ENCODE data around the gene DLGAP1.

Gene DLGAP1

DNA sequence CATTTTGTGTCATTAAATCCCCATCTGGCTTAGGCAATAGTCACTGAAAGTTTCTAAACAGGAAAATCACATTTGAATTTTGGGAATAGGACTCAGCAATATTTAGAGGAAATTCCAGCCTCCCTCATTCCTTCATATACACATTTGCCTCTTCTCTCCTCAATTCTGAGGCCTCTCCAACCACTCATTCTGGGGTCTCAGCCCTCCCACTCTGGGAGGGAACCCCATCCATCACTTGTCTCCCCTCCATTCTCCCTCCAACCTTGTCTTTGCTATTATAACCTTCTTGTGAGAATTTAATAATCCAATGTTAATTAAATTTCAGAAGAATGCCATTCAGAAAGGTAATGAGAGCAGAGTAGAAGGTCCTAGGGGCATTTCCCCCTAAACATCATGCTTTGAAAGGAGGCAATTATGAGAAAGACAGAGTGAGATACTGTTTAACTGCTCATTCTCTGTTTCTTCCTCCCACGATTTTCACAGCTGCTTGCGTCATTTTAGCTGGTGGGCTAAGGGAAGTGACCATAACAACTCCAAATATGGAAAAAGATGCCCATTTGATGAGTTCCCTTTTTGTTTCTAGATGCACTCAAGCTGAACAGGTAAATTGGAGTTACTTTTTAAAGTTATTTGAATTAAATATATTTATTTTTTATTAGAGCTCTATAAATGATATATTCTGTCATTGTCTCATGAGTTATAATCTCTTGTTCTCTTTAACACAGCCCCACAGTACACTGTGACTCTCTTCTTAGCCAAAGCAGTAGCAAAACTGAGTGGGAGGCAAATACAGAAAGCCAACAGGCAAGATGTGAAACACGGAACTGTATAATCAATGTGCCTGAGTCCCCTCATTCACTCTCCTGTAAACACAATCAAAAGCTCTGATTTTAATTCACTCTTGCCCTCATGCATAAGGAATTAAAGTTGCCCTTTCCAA is 135.1 kb downstream of the DLGAP1 start:
- TF ChIP-seq TEAD4 (IDR thresholded peaks at IDR 0.05): no peak
- no peak for TF ChIP-seq CEBPB (IDR thresholded peaks at IDR 0.05)
- TF ChIP-seq RAD21 (IDR thresholded peaks at IDR 0.05; ENCODE audit: low read depth): no peak
- no peak for TF ChIP-seq CREB1 (IDR thresholded peaks at IDR 0.05; ENCODE audit: low read depth)
- TF ChIP-seq TCF12 (IDR thresholded peaks at IDR 0.05; ENCODE audit: low read depth): no peak
- TF ChIP-seq, protein P1, sequence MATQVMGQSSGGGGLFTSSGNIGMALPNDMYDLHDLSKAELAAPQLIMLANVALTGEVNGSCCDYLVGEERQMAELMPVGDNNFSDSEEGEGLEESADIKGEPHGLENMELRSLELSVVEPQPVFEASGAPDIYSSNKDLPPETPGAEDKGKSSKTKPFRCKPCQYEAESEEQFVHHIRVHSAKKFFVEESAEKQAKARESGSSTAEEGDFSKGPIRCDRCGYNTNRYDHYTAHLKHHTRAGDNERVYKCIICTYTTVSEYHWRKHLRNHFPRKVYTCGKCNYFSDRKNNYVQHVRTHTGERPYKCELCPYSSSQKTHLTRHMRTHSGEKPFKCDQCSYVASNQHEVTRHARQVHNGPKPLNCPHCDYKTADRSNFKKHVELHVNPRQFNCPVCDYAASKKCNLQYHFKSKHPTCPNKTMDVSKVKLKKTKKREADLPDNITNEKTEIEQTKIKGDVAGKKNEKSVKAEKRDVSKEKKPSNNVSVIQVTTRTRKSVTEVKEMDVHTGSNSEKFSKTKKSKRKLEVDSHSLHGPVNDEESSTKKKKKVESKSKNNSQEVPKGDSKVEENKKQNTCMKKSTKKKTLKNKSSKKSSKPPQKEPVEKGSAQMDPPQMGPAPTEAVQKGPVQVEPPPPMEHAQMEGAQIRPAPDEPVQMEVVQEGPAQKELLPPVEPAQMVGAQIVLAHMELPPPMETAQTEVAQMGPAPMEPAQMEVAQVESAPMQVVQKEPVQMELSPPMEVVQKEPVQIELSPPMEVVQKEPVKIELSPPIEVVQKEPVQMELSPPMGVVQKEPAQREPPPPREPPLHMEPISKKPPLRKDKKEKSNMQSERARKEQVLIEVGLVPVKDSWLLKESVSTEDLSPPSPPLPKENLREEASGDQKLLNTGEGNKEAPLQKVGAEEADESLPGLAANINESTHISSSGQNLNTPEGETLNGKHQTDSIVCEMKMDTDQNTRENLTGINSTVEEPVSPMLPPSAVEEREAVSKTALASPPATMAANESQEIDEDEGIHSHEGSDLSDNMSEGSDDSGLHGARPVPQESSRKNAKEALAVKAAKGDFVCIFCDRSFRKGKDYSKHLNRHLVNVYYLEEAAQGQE (IDR thresholded peaks at IDR 0.05; ENCODE audit: low read depth): no peak
- TF ChIP-seq TAF1 (IDR thresholded peaks at IDR 0.05; ENCODE audit: low read depth): no peak
- TF ChIP-seq FOXM1 (IDR thresholded peaks at IDR 0.05; ENCODE audit: borderline replicate concordance, low read depth): no peak
- TF ChIP-seq YY1 (IDR thresholded peaks at IDR 0.05; ENCODE audit: low read depth): no peak
- no peak for TF ChIP-seq EGR1 (IDR thresholded peaks at IDR 0.05)

DNA sequence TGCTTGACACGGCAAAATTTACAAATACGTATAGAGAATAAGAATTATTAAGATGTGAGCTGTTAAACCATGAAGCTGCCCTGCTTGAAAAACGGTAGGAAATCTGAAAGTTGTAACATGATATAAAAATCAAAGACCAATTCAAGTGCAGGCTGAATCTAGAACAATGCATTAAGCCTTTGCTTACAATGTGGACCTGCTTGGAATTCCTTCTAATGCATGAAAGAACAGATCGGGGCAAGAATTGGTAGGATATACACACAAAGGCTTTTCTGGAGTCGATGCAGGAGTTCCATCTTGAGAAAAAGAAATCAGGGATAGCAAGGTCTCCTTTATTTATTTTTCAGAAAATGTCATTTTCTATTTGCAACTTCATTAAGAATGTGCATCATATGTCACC is 136.8 kb downstream of the DLGAP1 start:
- TF ChIP-seq ZBTB7A (IDR thresholded peaks at IDR 0.05; ENCODE audit: low read depth) (no peak), TCF12 (IDR thresholded peaks at IDR 0.05; ENCODE audit: low read depth) (no peak), YY1 (IDR thresholded peaks at IDR 0.05; ENCODE audit: low read depth) (no peak), TEAD4 (IDR thresholded peaks at IDR 0.05) (no peak), FOXM1 (IDR thresholded peaks at IDR 0.05; ENCODE audit: borderline replicate concordance, low read depth) (no peak), RAD21 (IDR thresholded peaks at IDR 0.05; ENCODE audit: low read depth) (no peak), TAF1 (IDR thresholded peaks at IDR 0.05; ENCODE audit: low read depth) (no peak), CREB1 (IDR thresholded peaks at IDR 0.05; ENCODE audit: low read depth) (no peak)
- TF ChIP-seq, protein P2, sequence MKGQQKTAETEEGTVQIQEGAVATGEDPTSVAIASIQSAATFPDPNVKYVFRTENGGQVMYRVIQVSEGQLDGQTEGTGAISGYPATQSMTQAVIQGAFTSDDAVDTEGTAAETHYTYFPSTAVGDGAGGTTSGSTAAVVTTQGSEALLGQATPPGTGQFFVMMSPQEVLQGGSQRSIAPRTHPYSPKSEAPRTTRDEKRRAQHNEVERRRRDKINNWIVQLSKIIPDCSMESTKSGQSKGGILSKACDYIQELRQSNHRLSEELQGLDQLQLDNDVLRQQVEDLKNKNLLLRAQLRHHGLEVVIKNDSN (IDR thresholded peaks at IDR 0.05): no peak

DNA sequence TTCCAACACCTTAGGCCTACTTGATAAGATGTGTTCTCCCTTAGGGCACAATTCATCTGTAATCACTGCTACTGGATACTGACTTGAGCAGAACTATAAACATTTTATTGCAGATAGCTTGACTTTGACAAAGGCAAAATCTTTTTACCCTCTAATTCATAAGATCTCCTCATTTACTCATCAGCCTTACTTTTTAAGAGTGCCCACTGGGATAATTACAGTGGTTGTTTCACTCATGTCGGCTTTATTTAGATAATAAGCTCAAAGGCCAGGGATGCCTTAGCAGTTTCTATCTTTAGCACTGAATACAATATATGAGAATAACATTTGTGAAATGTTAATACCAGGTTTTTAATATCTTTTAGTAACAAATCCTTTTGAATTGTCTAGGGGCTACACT is 144.0 kb downstream of the DLGAP1 start:
- TF ChIP-seq YY1 (IDR thresholded peaks at IDR 0.05; ENCODE audit: low read depth) (no peak), TCF12 (IDR thresholded peaks at IDR 0.05; ENCODE audit: low read depth) (no peak), FOXM1 (IDR thresholded peaks at IDR 0.05; ENCODE audit: borderline replicate concordance, low read depth) (no peak), CEBPB (IDR thresholded peaks at IDR 0.05) (no peak), RAD21 (IDR thresholded peaks at IDR 0.05; ENCODE audit: low read depth) (no peak)
- TF ChIP-seq, protein P3, sequence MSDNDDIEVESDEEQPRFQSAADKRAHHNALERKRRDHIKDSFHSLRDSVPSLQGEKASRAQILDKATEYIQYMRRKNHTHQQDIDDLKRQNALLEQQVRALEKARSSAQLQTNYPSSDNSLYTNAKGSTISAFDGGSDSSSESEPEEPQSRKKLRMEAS (IDR thresholded peaks at IDR 0.05): no peak
- TF ChIP-seq, protein P2 (IDR thresholded peaks at IDR 0.05): no peak

DNA sequence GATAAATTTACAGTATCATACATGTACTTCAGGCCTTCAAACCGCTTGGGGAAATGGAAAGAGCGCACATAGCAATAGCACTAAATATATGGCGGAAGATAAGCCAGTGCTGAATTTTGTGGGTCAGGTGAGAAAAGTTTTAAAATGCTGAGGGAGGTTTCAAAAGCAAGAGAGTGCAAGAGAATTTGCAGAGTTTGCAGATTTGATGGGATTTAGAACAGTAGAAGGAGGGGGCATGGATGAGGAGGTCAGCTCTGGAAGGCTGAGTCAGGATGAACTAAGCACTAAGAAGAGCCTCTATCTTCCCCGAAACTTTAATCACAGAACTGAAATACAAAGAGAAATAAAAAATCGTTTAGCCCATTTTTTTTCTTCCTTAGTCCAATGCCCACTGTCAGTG is 145.9 kb downstream of the DLGAP1 start:
- TF ChIP-seq, protein P3 (IDR thresholded peaks at IDR 0.05): no peak
- TF ChIP-seq, protein P2 (IDR thresholded peaks at IDR 0.05): no peak
- TF ChIP-seq ZBTB7A (IDR thresholded peaks at IDR 0.05; ENCODE audit: low read depth): no peak
- no peak for TF ChIP-seq CEBPB (IDR thresholded peaks at IDR 0.05)
- TF ChIP-seq YY1 (IDR thresholded peaks at IDR 0.05; ENCODE audit: low read depth): no peak
- TF ChIP-seq EGR1 (IDR thresholded peaks at IDR 0.05): no peak
- no peak for TF ChIP-seq TAF1 (IDR thresholded peaks at IDR 0.05; ENCODE audit: low read depth)
- TF ChIP-seq FOXM1 (IDR thresholded peaks at IDR 0.05; ENCODE audit: borderline replicate concordance, low read depth): no peak
- TF ChIP-seq, protein P1 (IDR thresholded peaks at IDR 0.05; ENCODE audit: low read depth): no peak
- no peak for TF ChIP-seq TCF12 (IDR thresholded peaks at IDR 0.05; ENCODE audit: low read depth)
- TF ChIP-seq RAD21 (IDR thresholded peaks at IDR 0.05; ENCODE audit: low read depth): no peak
- TF ChIP-seq EP300 (IDR thresholded peaks at IDR 0.05; ENCODE audit: borderline replicate concordance): no peak
- no peak for TF ChIP-seq CREB1 (IDR thresholded peaks at IDR 0.05; ENCODE audit: low read depth)
- no peak for TF ChIP-seq NFIC (IDR thresholded peaks at IDR 0.05)
- no peak for TF ChIP-seq TEAD4 (IDR thresholded peaks at IDR 0.05)

DNA sequence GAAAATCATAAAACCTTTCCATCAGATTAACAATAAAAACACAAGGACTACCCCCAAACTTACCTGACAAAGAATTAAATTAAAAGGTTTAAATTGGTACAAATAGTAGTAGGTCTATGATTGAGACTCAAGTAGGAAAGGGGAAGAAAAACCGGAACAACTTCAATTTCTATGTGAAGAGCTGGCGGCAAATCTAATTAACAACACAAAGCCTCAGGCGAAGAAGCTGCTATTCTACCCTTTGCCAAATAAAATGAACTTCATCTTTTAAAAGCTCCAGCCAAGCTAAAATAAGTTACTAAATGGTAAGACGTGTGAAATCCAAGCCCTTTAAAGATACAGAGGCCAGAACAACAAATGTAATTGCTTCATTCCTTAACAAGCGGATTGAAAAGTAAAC is 146.5 kb downstream of the DLGAP1 start:
- TF ChIP-seq, protein P1 (IDR thresholded peaks at IDR 0.05; ENCODE audit: low read depth): no peak
- TF ChIP-seq EP300 (IDR thresholded peaks at IDR 0.05; ENCODE audit: borderline replicate concordance): no peak
- no peak for TF ChIP-seq YY1 (IDR thresholded peaks at IDR 0.05; ENCODE audit: low read depth)
- no peak for TF ChIP-seq FOXM1 (IDR thresholded peaks at IDR 0.05; ENCODE audit: borderline replicate concordance, low read depth)

Data from Ishikawa (cell line).